ENCODE data around the gene ZNF681. TPM values are rescaled to one million over a fixed set of nuclear protein-coding genes. Genes with fewer than 3 reads are reported as not detected.

Gene ZNF681
- total and polyA plus RNA-seq, 9 of the 15 experiments (the other 6 are each of a cell fraction or from before 2014, with no cell fraction given) = 2.8 to 8.6 (median 4.1) TPM

DNA sequence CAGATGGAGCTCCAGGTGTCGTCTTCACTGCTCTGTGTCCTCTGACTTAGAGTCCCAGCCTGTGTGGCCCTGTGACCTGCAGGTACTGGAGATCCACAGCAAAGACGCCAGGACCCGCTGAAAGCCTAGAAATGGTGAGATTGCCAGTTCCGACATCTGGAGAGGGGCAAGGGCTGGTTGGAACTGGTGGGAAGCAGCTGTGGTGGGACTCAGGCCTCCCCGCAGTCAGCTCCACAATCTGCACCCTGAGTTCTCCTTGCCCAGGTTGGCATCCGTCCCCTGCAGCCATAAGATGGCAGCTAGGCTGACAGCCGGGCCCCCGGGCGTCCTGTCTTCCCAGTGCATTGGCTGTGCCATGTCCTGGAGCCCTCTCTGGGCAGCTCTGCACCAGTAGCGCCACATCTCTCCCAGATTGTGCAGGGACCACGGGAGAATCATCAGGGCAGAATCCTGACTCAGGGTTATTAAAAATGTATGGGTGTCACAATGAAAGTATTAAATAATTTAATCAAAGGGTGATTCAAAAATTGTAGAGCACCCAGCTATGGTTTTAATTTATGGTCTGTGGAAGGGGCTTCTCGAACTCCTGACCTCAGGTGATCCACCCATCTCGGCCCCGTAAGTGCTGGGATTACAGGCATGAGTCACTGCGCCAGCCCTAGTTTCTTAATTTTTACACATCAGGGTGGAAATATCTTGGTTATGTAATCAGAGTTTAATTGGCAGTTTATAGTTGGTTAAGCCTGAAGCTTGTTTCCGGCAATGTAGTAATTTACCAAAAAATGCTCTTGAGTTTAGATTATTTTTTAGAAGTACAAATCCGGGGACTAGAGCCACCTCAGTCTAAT, 32.2 kb upstream of the ZNF681 start:
- no peak overlapping the region for H3K27ac ChIP-seq (ENCODE audit: extremely low read depth, low read depth, low read length)
- 78% methylated on average over 17 of the region's 17 CpGs for WGBS (ENCODE audit: insufficient coverage, low coverage, missing lambda C conversion rate)
- intact Hi-C loops (cut with micrococcal nuclease) (no loop called here), in situ Hi-C loops (cut with MboI) (no loop called here)
- ChIA-PET CTCF (ENCODE audit: low intra/inter-chr PET ratio) (no interaction called here), POLR2A (interaction anchor here (0.7 kb wide), 1 partner anchor 9 kb away, joined by 4 read pairs; no protein-coding TSS in a partner anchor)
- peaks cover 17% of the 10 kb centered on the region for H3K79me2 ChIP-seq (ENCODE audit: control insufficient read depth, insufficient read depth, low read length)
- H4K20me1 ChIP-seq (replicated peaks; ENCODE audit: control insufficient read depth, insufficient read depth, low read length) = no peaks in the 10 kb centered on the region
- ATAC-seq (no peak), DNase-seq (ENCODE audit: extremely low read depth in 1 of 4, low spot score in 3 of 4) (no peak), FAIRE-seq (no peak)
- no peaks in the 10 kb centered on the region for H3K9me1 ChIP-seq (ENCODE audit: control insufficient read depth, insufficient read depth, low read length)
- no TSS peak for BruUV-seq (replicated peaks)
- H3K4me3 ChIP-seq = no peak overlapping the region
- no peak overlapping the region for H2AFZ ChIP-seq (ENCODE audit: low read depth, low read length)
- H3K9ac ChIP-seq (ENCODE audit: insufficient read depth in 1 of 2, low read depth in 2 of 2, low read length in 2 of 2) = no peak overlapping the region
- H3K36me3 ChIP-seq (ENCODE audit: control insufficient read depth, insufficient read depth, low read length) = peaks cover 20% of the 10 kb centered on the region; the same call in 2 of the 3 replicates
- H3K4me2 ChIP-seq (ENCODE audit: insufficient read depth, low read length) = no peak overlapping the region
- H3K27me3 ChIP-seq (ENCODE audit: control insufficient read depth in 2 of 2, insufficient read depth in 2 of 2, low read length in 2 of 2) = no peaks in the 10 kb centered on the region
- H3K9me3 ChIP-seq (replicated peaks; ENCODE audit: control insufficient read depth, insufficient read depth, low read depth, low read length) = no peaks in the 10 kb centered on the region
- TF ChIP-seq SMAD3 (CRISPR knock-in tag; conservative IDR thresholded peaks at IDR 0.05) = no peak
- TF ChIP-seq TEAD1 (CRISPR knock-in tag; IDR thresholded peaks at IDR 0.05) = no peak
- TF ChIP-seq FOXA3 (CRISPR knock-in tag; conservative IDR thresholded peaks at IDR 0.05 in 1 of 2, IDR thresholded peaks at IDR 0.05 in 1 of 2) = no peak
- TF ChIP-seq EP300 (IDR thresholded peaks at IDR 0.05; ENCODE audit: low read length) = no peak
- TF ChIP-seq ESRRB (CRISPR knock-in tag; IDR thresholded peaks at IDR 0.05; ENCODE audit: borderline replicate concordance) = no peak
- TF ChIP-seq, protein P1, sequence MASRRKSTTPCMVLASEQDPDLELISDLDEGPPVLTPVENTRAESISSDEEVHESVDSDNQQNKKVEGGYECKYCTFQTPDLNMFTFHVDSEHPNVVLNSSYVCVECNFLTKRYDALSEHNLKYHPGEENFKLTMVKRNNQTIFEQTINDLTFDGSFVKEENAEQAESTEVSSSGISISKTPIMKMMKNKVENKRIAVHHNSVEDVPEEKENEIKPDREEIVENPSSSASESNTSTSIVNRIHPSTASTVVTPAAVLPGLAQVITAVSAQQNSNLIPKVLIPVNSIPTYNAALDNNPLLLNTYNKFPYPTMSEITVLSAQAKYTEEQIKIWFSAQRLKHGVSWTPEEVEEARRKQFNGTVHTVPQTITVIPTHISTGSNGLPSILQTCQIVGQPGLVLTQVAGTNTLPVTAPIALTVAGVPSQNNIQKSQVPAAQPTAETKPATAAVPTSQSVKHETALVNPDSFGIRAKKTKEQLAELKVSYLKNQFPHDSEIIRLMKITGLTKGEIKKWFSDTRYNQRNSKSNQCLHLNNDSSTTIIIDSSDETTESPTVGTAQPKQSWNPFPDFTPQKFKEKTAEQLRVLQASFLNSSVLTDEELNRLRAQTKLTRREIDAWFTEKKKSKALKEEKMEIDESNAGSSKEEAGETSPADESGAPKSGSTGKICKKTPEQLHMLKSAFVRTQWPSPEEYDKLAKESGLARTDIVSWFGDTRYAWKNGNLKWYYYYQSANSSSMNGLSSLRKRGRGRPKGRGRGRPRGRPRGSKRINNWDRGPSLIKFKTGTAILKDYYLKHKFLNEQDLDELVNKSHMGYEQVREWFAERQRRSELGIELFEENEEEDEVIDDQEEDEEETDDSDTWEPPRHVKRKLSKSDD (conservative IDR thresholded peaks at IDR 0.05; ENCODE audit: low read length) = no peak
- TF ChIP-seq, protein P2, sequence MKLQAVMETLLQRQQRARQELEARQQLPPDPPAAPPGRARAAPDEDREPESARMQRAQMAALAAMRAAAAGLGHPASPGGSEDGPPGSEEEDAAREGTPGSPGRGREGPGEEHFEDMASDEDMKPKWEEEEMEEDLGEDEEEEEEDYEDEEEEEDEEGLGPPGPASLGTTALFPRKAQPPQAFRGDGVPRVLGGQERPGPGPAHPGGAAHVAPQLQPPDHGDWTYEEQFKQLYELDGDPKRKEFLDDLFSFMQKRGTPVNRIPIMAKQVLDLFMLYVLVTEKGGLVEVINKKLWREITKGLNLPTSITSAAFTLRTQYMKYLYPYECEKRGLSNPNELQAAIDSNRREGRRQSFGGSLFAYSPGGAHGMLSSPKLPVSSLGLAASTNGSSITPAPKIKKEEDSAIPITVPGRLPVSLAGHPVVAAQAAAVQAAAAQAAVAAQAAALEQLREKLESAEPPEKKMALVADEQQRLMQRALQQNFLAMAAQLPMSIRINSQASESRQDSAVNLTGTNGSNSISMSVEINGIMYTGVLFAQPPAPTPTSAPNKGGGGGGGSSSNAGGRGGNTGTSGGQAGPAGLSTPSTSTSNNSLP (IDR thresholded peaks at IDR 0.05; ENCODE audit: borderline replicate concordance, low read depth, low read length) = no peak
- TF ChIP-seq, protein P3, sequence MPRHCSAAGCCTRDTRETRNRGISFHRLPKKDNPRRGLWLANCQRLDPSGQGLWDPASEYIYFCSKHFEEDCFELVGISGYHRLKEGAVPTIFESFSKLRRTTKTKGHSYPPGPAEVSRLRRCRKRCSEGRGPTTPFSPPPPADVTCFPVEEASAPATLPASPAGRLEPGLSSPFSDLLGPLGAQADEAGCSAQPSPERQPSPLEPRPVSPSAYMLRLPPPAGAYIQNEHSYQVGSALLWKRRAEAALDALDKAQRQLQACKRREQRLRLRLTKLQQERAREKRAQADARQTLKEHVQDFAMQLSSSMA (CRISPR knock-in tag; IDR thresholded peaks at IDR 0.05) = no peak
- TF ChIP-seq DIDO1 (tag; IDR thresholded peaks at IDR 0.05; ENCODE audit: low read depth) = no peak
- TF ChIP-seq ZNF174 (CRISPR knock-in tag; IDR thresholded peaks at IDR 0.05) = no peak
- TF ChIP-seq, protein P4, sequence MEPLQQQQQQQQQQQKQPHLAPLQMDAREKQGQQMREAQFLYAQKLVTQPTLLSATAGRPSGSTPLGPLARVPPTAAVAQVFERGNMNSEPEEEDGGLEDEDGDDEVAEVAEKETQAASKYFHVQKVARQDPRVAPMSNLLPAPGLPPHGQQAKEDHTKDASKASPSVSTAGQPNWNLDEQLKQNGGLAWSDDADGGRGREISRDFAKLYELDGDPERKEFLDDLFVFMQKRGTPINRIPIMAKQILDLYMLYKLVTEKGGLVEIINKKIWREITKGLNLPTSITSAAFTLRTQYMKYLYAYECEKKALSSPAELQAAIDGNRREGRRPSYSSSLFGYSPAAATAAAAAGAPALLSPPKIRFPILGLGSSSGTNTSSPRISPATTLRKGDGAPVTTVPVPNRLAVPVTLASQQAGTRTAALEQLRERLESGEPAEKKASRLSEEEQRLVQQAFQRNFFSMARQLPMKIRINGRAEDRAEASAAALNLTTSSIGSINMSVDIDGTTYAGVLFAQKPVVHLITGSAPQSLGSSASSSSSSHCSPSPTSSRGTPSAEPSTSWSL (CRISPR knock-in tag; IDR thresholded peaks at IDR 0.05; ENCODE audit: borderline replicate concordance) = no peak
- no peak for TF ChIP-seq ZNF707 (CRISPR knock-in tag; conservative IDR thresholded peaks at IDR 0.05)
- no peak for TF ChIP-seq ZNF79 (CRISPR knock-in tag; IDR thresholded peaks at IDR 0.05; ENCODE audit: low read depth)
- TF ChIP-seq PHTF2 (CRISPR knock-in tag; IDR thresholded peaks at IDR 0.05) = no peak
- no peaks in the 10 kb centered on the region for H3K4me1 ChIP-seq (replicated peaks in 1 of 2; ENCODE audit: control insufficient read depth in 2 of 2, insufficient read depth in 2 of 2, low read length in 2 of 2)
